Choroid plexus epithelial cell (primary cell): Measurements from ENCODE around the gene FAM124A.

Experiments
- DNase-seq: peaks from one replicate; pipeline ENCODE4 v3.0.0-alpha.2; 2010; ENCODE audit warnings: low read depth
- H3K4me3 ChIP-seq: 2 replicates; pipeline ENCODE4 v1.5.1; 2011; ENCODE audit warnings: low read depth, mild to moderate bottlenecking, control low read depth, low read length, moderate library complexity
- TF ChIP-seq, protein P1 (sequence below): conservative IDR thresholded peaks from 2 replicates; pipeline ENCODE4 v1.5.1; 2011; ENCODE audit warnings: low read depth, mild to moderate bottlenecking, control low read depth, inconsistent platforms, low read length, moderate library complexity

FAM124A gene

DNA sequence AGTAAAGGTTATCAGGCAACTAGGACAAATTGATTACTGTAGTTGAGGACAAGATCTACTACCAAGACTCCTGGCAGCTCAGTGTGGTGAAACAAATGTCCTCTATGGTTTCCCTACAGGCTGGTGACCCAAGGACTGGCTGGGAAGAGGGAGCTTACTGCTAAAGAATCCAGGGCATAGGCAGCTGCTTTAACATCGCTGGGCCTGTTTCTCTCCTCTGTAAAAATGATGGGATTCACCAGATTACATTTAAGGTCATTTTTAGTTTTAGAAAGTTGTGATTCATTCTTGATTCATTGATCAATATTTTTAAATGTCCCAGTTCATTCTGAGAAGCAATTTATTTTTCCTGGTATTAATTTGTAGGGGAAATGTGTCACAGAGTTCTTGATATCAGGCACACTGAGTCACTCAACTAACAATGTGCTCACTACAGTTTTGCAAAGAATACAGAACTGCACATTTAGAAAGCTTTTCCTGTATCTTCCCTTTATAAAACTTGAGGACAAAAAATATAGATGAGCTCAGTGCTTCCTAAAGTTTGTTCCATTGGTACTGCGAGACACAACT, 19.6 kb upstream of the FAM124A start:
- TF ChIP-seq, protein P1, sequence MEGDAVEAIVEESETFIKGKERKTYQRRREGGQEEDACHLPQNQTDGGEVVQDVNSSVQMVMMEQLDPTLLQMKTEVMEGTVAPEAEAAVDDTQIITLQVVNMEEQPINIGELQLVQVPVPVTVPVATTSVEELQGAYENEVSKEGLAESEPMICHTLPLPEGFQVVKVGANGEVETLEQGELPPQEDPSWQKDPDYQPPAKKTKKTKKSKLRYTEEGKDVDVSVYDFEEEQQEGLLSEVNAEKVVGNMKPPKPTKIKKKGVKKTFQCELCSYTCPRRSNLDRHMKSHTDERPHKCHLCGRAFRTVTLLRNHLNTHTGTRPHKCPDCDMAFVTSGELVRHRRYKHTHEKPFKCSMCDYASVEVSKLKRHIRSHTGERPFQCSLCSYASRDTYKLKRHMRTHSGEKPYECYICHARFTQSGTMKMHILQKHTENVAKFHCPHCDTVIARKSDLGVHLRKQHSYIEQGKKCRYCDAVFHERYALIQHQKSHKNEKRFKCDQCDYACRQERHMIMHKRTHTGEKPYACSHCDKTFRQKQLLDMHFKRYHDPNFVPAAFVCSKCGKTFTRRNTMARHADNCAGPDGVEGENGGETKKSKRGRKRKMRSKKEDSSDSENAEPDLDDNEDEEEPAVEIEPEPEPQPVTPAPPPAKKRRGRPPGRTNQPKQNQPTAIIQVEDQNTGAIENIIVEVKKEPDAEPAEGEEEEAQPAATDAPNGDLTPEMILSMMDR: no peak
- H3K4me3 ChIP-seq: no peak overlapping the region
- DNase-seq: no peak

DNA sequence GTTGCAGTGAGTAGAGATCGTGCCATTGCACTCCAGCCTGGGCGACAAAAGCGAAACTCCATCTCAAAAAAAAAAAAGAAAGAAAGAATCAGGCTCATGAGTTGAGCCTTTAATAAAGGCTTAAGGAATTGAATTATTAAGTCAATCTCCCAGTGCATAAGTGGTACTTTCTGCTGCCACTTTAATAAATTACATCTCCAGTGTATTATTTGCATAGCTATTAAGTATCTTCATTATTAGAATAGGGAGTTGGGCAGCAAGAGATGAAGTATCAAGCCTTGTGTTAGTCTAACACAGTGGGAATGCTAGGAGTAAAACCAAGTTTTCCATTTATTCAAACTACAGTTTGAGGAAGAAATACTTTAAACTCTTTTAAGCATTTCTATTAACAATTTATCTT, 15.6 kb upstream of the FAM124A start:
- no peak overlapping the region for H3K4me3 ChIP-seq
- TF ChIP-seq, protein P1: no peak
- no peak for DNase-seq

- TF ChIP-seq, protein P1: no peak
- no peak for DNase-seq
- no peak overlapping the region for H3K4me3 ChIP-seq
These were observed 14.3 kb upstream of the FAM124A start for GRCh38 chr13:51207881-51208280.

DNA sequence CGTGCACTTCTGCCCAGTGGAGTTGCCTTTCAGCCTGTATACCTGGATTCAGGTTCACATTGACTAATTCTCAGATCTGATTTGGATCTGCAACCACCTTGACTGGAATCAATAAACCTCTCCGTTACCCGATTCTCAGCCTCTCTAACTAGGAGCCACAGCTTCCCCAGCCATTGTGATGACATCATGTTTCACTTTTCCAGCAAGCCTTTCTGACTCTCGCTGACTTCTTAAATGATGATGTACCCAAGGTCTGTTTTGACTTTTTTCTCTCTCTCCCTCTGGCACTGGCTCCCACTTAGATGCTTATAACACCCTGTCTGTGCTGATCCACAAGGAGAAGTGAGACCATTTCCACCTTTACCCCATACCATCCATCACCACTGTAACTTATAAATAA, 13.5 kb upstream of the FAM124A start:
- TF ChIP-seq, protein P1: no peak
- H3K4me3 ChIP-seq: no peak overlapping the region
- no peak for DNase-seq

GRCh38 chr13:51211910-51212309, 10.3 kb upstream of the FAM124A start:
- DNase-seq: no peak
- no peak overlapping the region for H3K4me3 ChIP-seq
- TF ChIP-seq, protein P1: no peak

- no peak for DNase-seq
- no peak overlapping the region for H3K4me3 ChIP-seq
- TF ChIP-seq, protein P1: no peak
These were observed 9.4 kb upstream of the FAM124A start for GRCh38 chr13:51212758-51213157.

- peak; percentile 42 for DNase-seq
- TF ChIP-seq, protein P1: no peak
- no peak overlapping the region for H3K4me3 ChIP-seq
These were observed 8.9 kb upstream of the FAM124A start for GRCh38 chr13:51213173-51213728.
